HepG2 (cell line): ENCODE results near the gene UBE2O. TPM values are rescaled to one million over a fixed set of nuclear protein-coding genes. Genes with fewer than 3 reads are reported as not detected.

ENCODE experiments used
- ARNT2 ChIP-seq: sonication (generic); formaldehyde crosslinking; IDR thresholded peaks from 2 replicates; pipeline ENCODE4 v1.8.0; 2022; ENCODE audit warnings: mild to moderate bottlenecking, low read depth, missing genetic modification reagents, moderate library complexity
- HCFC1 ChIP-seq: fragments of 150-350 bp; IDR thresholded peaks from 2 replicates; pipeline ENCODE4 v1.6.1; 2014; ENCODE audit warnings: low read depth, low read length
- HDAC6 ChIP-seq: fragments of 200-600 bp; sonication (generic); IDR thresholded peaks from 2 replicates; pipeline ENCODE4 v1.7.0; 2017; ENCODE audit warnings: mild to moderate bottlenecking, antibody characterized with exemption, low read length, low read depth
- HNF4G ChIP-seq, 2 experiments: sonication (generic) in 1 of 2; formaldehyde crosslinking in 1 of 2; IDR thresholded peaks; 2 replicates each; pipeline versions ENCODE4 v1.4.0 to v1.6.1; 2011 to 2020; ENCODE audit warnings: borderline replicate concordance in 2 of 2, low read depth in 2 of 2, mild to moderate bottlenecking in 2 of 2, low read length in 1 of 2, missing genetic modification reagents in 1 of 2, moderate library complexity in 1 of 2
- ISL2 ChIP-seq: sonication (generic); formaldehyde crosslinking; IDR thresholded peaks from 2 replicates; pipeline ENCODE4 v1.5.0; 2020; ENCODE audit warnings: missing genetic modification reagents
- KDM4B ChIP-seq: sonication (generic); formaldehyde crosslinking; IDR thresholded peaks from 2 replicates; pipeline ENCODE4 v1.4.0; 2020; ENCODE audit warnings: missing genetic modification reagents
- RNF2 ChIP-seq: fragments of 450-650 bp; conservative IDR thresholded peaks from 2 replicates; pipeline ENCODE4 v1.6.1; 2016; ENCODE audit warnings: low read depth
- RXRA ChIP-seq: sonication (generic); formaldehyde crosslinking; IDR thresholded peaks from 2 replicates; pipeline ENCODE4 v1.5.1; 2020; ENCODE audit warnings: missing genetic modification reagents
- SNAI1 ChIP-seq: sonication (generic); formaldehyde crosslinking; IDR thresholded peaks from 2 replicates; pipeline ENCODE4 v1.5.0; 2020; ENCODE audit warnings: mild to moderate bottlenecking, missing genetic modification reagents, borderline replicate concordance
- SNRNP70 ChIP-seq: fragments of 200-400 bp; formaldehyde crosslinking; IDR thresholded peaks from 2 replicates; pipeline ENCODE4 v1.6.1; 2017; ENCODE audit warnings: mild to moderate bottlenecking, low read depth, low read length, moderate library complexity
- SYNCRIP ChIP-seq: fragments of 200-400 bp; formaldehyde crosslinking; IDR thresholded peaks from 2 replicates; pipeline ENCODE4 v1.6.1; 2018; ENCODE audit warnings: mild to moderate bottlenecking, low read depth, low read length; ENCODE audit not compliant: insufficient read depth
- TAF1 ChIP-seq: sonication (generic); formaldehyde crosslinking; IDR thresholded peaks from 2 replicates; pipeline ENCODE4 v1.4.0; 2020; ENCODE audit warnings: missing genetic modification reagents
- TAF15 ChIP-seq: fragments of 200-400 bp; formaldehyde crosslinking; IDR thresholded peaks from one replicate; pipeline ENCODE4 v1.6.1; 2018; ENCODE audit warnings: mild to moderate bottlenecking, low read depth, low read length; ENCODE audit not compliant: poor library complexity, severe bottlenecking
- TBL1XR1 ChIP-seq: fragments of 150-350 bp; IDR thresholded peaks from 2 replicates; pipeline ENCODE4 v1.6.1; 2014; ENCODE audit warnings: borderline replicate concordance, low read length; ENCODE audit not compliant: partially characterized antibody
- TEAD3 ChIP-seq: optimal IDR thresholded peaks from 2 replicates; pipeline ENCODE3; 2016; ENCODE audit warnings: borderline replicate concordance
- ZBTB7A ChIP-seq: sonication (generic); formaldehyde crosslinking; IDR thresholded peaks from 2 replicates; pipeline ENCODE4 v1.8.0; 2022; ENCODE audit warnings: mild to moderate bottlenecking, missing genetic modification reagents
- ZC3H13 ChIP-seq: sonication (generic); formaldehyde crosslinking; IDR thresholded peaks from 2 replicates; pipeline ENCODE4 v1.8.1; 2023; ENCODE audit warnings: mild to moderate bottlenecking, missing genetic modification reagents, moderate library complexity
- ZNF160 ChIP-seq: sonication (generic); formaldehyde crosslinking; IDR thresholded peaks from 2 replicates; pipeline ENCODE4 v1.8.0; 2022; ENCODE audit warnings: mild to moderate bottlenecking, inconsistent platforms, missing genetic modification reagents
- ZNF674 ChIP-seq: sonication (generic); formaldehyde crosslinking; IDR thresholded peaks from 2 replicates; pipeline ENCODE4 v1.5.0; 2020; ENCODE audit warnings: low read depth, mild to moderate bottlenecking, missing genetic modification reagents
- ZNF709 ChIP-seq: sonication (generic); formaldehyde crosslinking; IDR thresholded peaks from 2 replicates; pipeline ENCODE4 v1.5.0; 2020; ENCODE audit warnings: mild to moderate bottlenecking, missing genetic modification reagents
- ZNF747 ChIP-seq: sonication (generic); formaldehyde crosslinking; IDR thresholded peaks from 2 replicates; pipeline ENCODE4 v1.8.1; 2023; ENCODE audit warnings: missing genetic modification reagents, mild to moderate bottlenecking, borderline replicate concordance
- polyA plus RNA-seq, 8 experiments: library from polyadenylated mRNA; depleted of rRNA in 3 of 8; stranded (reverse) in 7 of 8; unstranded in 1 of 8; fragments of >200 nt; fragmentation: Illumina TruSeq in 4 of 8; extraction: Trizol in 4 of 8; gene quantifications; 2 replicates each; pipeline versions ENCODE4 v1.2.1 to v1.2.3, GENCODE V29; 2011 to 2016; ENCODE audit warnings: low read depth in 4 of 8, missing spikeins in 1 of 8, mixed read lengths in 1 of 8; ENCODE audit not compliant: insufficient read depth in 1 of 8
- total RNA-seq, 5 experiments: library from RNA; depleted of rRNA; stranded (reverse); fragments of >200 nt; fragmentation: Illumina TruSeq; extraction: Trizol; gene quantifications; 2 replicates each; pipeline ENCODE4 v1.2.3, GENCODE V29; 2016; ENCODE audit warnings: low read depth in 1 of 5
- TF ChIP-seq, protein P1 (sequence below): sonication (generic); formaldehyde crosslinking; conservative IDR thresholded peaks from 2 replicates; pipeline ENCODE4 v1.8.0; 2022; ENCODE audit warnings: mild to moderate bottlenecking, moderate library complexity, missing genetic modification reagents
- TF ChIP-seq, protein P2 (sequence below): IDR thresholded peaks from 2 replicates; pipeline ENCODE4 v1.6.1; 2016; ENCODE audit warnings: missing compliant biosample characterization, missing genetic modification reagents, borderline replicate concordance
- TF ChIP-seq, protein P3 (sequence below): sonication (generic); formaldehyde crosslinking; IDR thresholded peaks from 2 replicates; pipeline ENCODE4 v1.4.0; 2020; ENCODE audit warnings: missing genetic modification reagents, borderline replicate concordance

Gene UBE2O
- total and polyA plus RNA-seq, 2 of the 13 experiments (the other 11 are each of a cell fraction or from before 2014, with no cell fraction given): 21.5 to 23.5 TPM

DNA sequence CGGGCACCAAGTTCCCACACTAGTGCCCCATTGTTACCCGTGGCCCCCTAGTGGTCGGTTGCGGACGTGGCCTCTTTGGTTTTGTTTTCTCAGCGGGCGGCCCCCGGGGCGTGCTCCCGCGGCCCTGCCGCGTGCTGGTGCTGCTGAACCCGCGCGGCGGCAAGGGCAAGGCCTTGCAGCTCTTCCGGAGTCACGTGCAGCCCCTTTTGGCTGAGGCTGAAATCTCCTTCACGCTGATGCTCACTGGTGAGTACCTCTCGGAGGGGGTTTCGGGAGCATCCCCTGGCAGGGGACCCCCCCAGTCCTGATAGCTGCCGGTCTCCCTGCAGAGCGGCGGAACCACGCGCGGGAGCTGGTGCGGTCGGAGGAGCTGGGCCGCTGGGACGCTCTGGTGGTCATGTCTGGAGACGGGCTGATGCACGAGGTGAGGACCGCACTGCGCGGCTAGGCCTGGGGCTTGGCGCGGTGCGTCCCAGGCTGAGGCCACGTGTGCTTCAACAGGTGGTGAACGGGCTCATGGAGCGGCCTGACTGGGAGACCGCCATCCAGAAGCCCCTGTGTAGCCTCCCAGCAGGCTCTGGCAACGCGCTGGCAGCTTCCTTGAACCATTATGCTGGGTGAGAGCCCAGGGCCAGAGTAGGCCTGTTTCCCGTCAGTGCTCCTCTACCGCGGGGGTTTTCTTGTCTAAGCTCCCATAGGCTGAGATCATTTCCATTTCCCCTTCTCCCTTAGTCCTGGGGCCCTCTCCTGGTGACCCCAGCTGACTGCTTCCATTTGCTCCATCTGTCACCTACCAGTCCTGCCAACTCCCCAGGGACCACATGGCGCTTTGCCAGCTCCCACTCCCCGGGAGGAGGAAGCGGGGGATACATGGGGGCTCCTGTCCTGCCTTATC lies 66.8 kb downstream of the UBE2O start (continued):
- TF ChIP-seq ZC3H13 (CRISPR knock-in tag): peak; percentile 82; the same call in 1 of the 2 replicates
- TF ChIP-seq HDAC6: no peak
- TF ChIP-seq RXRA (CRISPR knock-in tag): peak; percentile 76
- peak; percentile 99 for TF ChIP-seq ARNT2 (CRISPR knock-in tag)
- peak; percentile 92 for TF ChIP-seq RNF2
- no peak for TF ChIP-seq SNRNP70
- peak; percentile 94 for TF ChIP-seq KDM4B (CRISPR knock-in tag)
- TF ChIP-seq SNAI1 (CRISPR knock-in tag): no peak
- TF ChIP-seq HNF4G (IDR thresholded peaks at IDR 0.05; ENCODE audit: borderline replicate concordance, low read depth, low read length): no peak
- TF ChIP-seq HNF4G (CRISPR knock-in tag; IDR thresholded peaks at IDR 0.05; ENCODE audit: borderline replicate concordance, low read depth): no peak
- peak; percentile 97 for TF ChIP-seq ZNF709 (CRISPR knock-in tag)
- TF ChIP-seq, protein P1, sequence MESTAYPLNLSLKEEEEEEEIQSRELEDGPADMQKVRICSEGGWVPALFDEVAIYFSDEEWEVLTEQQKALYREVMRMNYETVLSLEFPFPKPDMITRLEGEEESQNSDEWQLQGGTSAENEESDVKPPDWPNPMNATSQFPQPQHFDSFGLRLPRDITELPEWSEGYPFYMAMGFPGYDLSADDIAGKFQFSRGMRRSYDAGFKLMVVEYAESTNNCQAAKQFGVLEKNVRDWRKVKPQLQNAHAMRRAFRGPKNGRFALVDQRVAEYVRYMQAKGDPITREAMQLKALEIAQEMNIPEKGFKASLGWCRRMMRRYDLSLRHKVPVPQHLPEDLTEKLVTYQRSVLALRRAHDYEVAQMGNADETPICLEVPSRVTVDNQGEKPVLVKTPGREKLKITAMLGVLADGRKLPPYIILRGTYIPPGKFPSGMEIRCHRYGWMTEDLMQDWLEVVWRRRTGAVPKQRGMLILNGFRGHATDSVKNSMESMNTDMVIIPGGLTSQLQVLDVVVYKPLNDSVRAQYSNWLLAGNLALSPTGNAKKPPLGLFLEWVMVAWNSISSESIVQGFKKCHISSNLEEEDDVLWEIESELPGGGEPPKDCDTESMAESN (CRISPR knock-in tag): peak; percentile 94
- peak; percentile 69 for TF ChIP-seq ZNF747
- peak; percentile 95 for TF ChIP-seq ZNF160 (CRISPR knock-in tag)
- TF ChIP-seq SYNCRIP: no peak
- peak; percentile 62 for TF ChIP-seq TEAD3
- peak; percentile 64 for TF ChIP-seq TBL1XR1
- no peak; the same call in 1 of the 2 replicates for TF ChIP-seq ZNF674
- no peak for TF ChIP-seq HCFC1
- TF ChIP-seq, protein P2, sequence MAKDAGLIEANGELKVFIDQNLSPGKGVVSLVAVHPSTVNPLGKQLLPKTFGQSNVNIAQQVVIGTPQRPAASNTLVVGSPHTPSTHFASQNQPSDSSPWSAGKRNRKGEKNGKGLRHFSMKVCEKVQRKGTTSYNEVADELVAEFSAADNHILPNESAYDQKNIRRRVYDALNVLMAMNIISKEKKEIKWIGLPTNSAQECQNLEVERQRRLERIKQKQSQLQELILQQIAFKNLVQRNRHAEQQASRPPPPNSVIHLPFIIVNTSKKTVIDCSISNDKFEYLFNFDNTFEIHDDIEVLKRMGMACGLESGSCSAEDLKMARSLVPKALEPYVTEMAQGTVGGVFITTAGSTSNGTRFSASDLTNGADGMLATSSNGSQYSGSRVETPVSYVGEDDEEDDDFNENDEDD (CRISPR knock-in tag): peak; percentile 96
- TF ChIP-seq TAF15: no peak
- TF ChIP-seq ZBTB7A (CRISPR knock-in tag): peak; percentile 64
- TF ChIP-seq, protein P3, sequence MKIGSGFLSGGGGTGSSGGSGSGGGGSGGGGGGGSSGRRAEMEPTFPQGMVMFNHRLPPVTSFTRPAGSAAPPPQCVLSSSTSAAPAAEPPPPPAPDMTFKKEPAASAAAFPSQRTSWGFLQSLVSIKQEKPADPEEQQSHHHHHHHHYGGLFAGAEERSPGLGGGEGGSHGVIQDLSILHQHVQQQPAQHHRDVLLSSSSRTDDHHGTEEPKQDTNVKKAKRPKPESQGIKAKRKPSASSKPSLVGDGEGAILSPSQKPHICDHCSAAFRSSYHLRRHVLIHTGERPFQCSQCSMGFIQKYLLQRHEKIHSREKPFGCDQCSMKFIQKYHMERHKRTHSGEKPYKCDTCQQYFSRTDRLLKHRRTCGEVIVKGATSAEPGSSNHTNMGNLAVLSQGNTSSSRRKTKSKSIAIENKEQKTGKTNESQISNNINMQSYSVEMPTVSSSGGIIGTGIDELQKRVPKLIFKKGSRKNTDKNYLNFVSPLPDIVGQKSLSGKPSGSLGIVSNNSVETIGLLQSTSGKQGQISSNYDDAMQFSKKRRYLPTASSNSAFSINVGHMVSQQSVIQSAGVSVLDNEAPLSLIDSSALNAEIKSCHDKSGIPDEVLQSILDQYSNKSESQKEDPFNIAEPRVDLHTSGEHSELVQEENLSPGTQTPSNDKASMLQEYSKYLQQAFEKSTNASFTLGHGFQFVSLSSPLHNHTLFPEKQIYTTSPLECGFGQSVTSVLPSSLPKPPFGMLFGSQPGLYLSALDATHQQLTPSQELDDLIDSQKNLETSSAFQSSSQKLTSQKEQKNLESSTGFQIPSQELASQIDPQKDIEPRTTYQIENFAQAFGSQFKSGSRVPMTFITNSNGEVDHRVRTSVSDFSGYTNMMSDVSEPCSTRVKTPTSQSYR: peak; percentile 57; the same call in 1 of the 2 replicates
- peak; percentile 48; the same call in 1 of the 2 replicates for TF ChIP-seq TAF1 (CRISPR knock-in tag)
- TF ChIP-seq ISL2 (CRISPR knock-in tag): peak; percentile 91
